WTC11 (cell line): ENCODE measurements around the gene CUEDC1. TPM values are rescaled to one million over a fixed set of nuclear protein-coding genes. Genes with fewer than 3 reads are reported as not detected.

ENCODE experiments used
- ATAC-seq: fragments of 200-7000 bp; cut with Tn5 transposase; 2 replicates; pipeline ENCODE4 v1.10.0; 2021; ENCODE audit warnings: mild to moderate bottlenecking, moderate library complexity
- CTCF ChIA-PET: fragments of 300-600 bp; sonication (Branson Sonifier 250); formaldehyde crosslinking; loops from one replicate; lab custom pipeline; 2021; ENCODE audit warnings: antibody characterized with exemption; lab: Charles Lee
- POLR2A ChIA-PET: fragments of 350-600 bp; sonication (Branson Sonifier 250); formaldehyde crosslinking; loops from one replicate; lab custom pipeline; 2021; ENCODE audit warnings: antibody characterized with exemption; lab: Charles Lee
- DNase-seq: peaks from one replicate; pipeline ENCODE4 v3.0.0; 2021; ENCODE audit warnings: low spot score
- H3K27ac Mint-ChIP-seq: 2 replicates; pipeline ENCODE4 v1.8.0; 2021; ENCODE audit warnings: mixed read lengths
- H3K27me3 Mint-ChIP-seq: 2 replicates; pipeline ENCODE4 v1.8.0; 2021; ENCODE audit warnings: low read depth, mild to moderate bottlenecking, moderate library complexity, mixed read lengths
- H3K36me3 Mint-ChIP-seq: 2 replicates; pipeline ENCODE4 v1.8.0; 2021; ENCODE audit warnings: mixed read lengths
- H3K4me1 Mint-ChIP-seq: 2 replicates; pipeline ENCODE4 v1.8.0; 2022; ENCODE audit warnings: mixed read lengths
- H3K4me3 Mint-ChIP-seq: 2 replicates; pipeline ENCODE4 v1.8.0; 2021; ENCODE audit warnings: mild to moderate bottlenecking, moderate library complexity, mixed read lengths
- H3K9me3 Mint-ChIP-seq: 2 replicates; pipeline ENCODE4 v1.8.0; 2021; ENCODE audit warnings: mixed read lengths
- CDX4 ChIP-seq: fragments of 250-450 bp; sonication (Bioruptor Pico); IDR thresholded peaks from 2 replicates; pipeline ENCODE4 v1.9.0; 2021; ENCODE audit warnings: moderate library complexity, mild to moderate bottlenecking, inconsistent platforms, borderline replicate concordance
- CREB1 ChIP-seq: sonication (generic); formaldehyde crosslinking; IDR thresholded peaks from 2 replicates; pipeline ENCODE4 v1.8.0; 2023; ENCODE audit warnings: mild to moderate bottlenecking, missing genetic modification reagents
- CREM ChIP-seq: sonication (generic); formaldehyde crosslinking; IDR thresholded peaks from 2 replicates; pipeline ENCODE4 v1.8.1; 2022; ENCODE audit warnings: mild to moderate bottlenecking, missing genetic modification reagents, moderate library complexity
- FOXK1 ChIP-seq: sonication (generic); formaldehyde crosslinking; IDR thresholded peaks from 2 replicates; pipeline ENCODE4 v1.8.0; 2022; ENCODE audit warnings: mild to moderate bottlenecking, moderate library complexity, missing genetic modification reagents
- IRF1 ChIP-seq: sonication (generic); formaldehyde crosslinking; IDR thresholded peaks from 2 replicates; pipeline ENCODE4 v1.8.0; 2023; ENCODE audit warnings: missing genetic modification reagents
- JAZF1 ChIP-seq: fragments of 250-450 bp; sonication (Bioruptor Pico); IDR thresholded peaks from 2 replicates; pipeline ENCODE4 v1.9.0; 2021; ENCODE audit warnings: moderate library complexity, mild to moderate bottlenecking, inconsistent platforms
- MXD4 ChIP-seq: fragments of 250-450 bp; sonication (Bioruptor Pico); IDR thresholded peaks from 2 replicates; pipeline ENCODE4 v1.8.0; 2021; ENCODE audit warnings: mild to moderate bottlenecking, moderate library complexity, borderline replicate concordance
- SMAD4 ChIP-seq: sonication (generic); formaldehyde crosslinking; IDR thresholded peaks from 2 replicates; pipeline ENCODE4 v1.8.0; 2022; ENCODE audit warnings: mild to moderate bottlenecking, missing genetic modification reagents
- SOX15 ChIP-seq: fragments of 250-450 bp; sonication (Bioruptor Pico); IDR thresholded peaks from 2 replicates; pipeline ENCODE4 v1.9.0; 2021; ENCODE audit warnings: mild to moderate bottlenecking
- STAT6 ChIP-seq: sonication (generic); formaldehyde crosslinking; conservative IDR thresholded peaks from 2 replicates; pipeline ENCODE4 v1.8.1; 2023; ENCODE audit warnings: mild to moderate bottlenecking, low read depth, missing genetic modification reagents, moderate library complexity
- TEAD1 ChIP-seq: sonication (generic); formaldehyde crosslinking; IDR thresholded peaks from 2 replicates; pipeline ENCODE4 v1.8.0; 2022; ENCODE audit warnings: mild to moderate bottlenecking, missing genetic modification reagents
- TP53 ChIP-seq: sonication (generic); formaldehyde crosslinking; IDR thresholded peaks from 2 replicates; pipeline ENCODE4 v1.8.1; 2023; ENCODE audit warnings: mild to moderate bottlenecking, missing genetic modification reagents
- USF2 ChIP-seq: sonication (generic); formaldehyde crosslinking; IDR thresholded peaks from 2 replicates; pipeline ENCODE4 v1.8.1; 2023; ENCODE audit warnings: mild to moderate bottlenecking, missing genetic modification reagents, moderate library complexity
- ZNF232 ChIP-seq: sonication (generic); formaldehyde crosslinking; IDR thresholded peaks from 2 replicates; pipeline ENCODE4 v1.8.0; 2022; ENCODE audit warnings: mild to moderate bottlenecking, missing genetic modification reagents
- ZNF317 ChIP-seq: sonication (generic); formaldehyde crosslinking; IDR thresholded peaks from 2 replicates; pipeline ENCODE4 v1.8.1; 2023; ENCODE audit warnings: low read depth, mild to moderate bottlenecking, moderate library complexity, missing genetic modification reagents, borderline replicate concordance
- ZNF416 ChIP-seq: fragments of 250-450 bp; sonication (Bioruptor Pico); IDR thresholded peaks from 2 replicates; pipeline ENCODE4 v1.9.0; 2021; ENCODE audit warnings: mild to moderate bottlenecking, inconsistent platforms
- ZNF423 ChIP-seq: fragments of 250-450 bp; sonication (Bioruptor Pico); IDR thresholded peaks from 2 replicates; pipeline ENCODE4 v2.1.2; 2022; ENCODE audit warnings: mild to moderate bottlenecking, moderate library complexity
- ZNF512 ChIP-seq: sonication (generic); formaldehyde crosslinking; IDR thresholded peaks from 2 replicates; pipeline ENCODE4 v1.8.1; 2022; ENCODE audit warnings: missing genetic modification reagents, borderline replicate concordance
- ZNF532 ChIP-seq: fragments of 250-450 bp; sonication (Bioruptor Pico); IDR thresholded peaks from 2 replicates; pipeline ENCODE4 v1.9.0; 2021; ENCODE audit warnings: mild to moderate bottlenecking, borderline replicate concordance
- total RNA-seq: library from RNA; stranded (reverse); gene quantifications from 3 replicates; pipeline ENCODE4 v1.2.3, GENCODE V29; 2021

Gene CUEDC1
- total RNA-seq, 1 experiment from 2014 or later = 12.2 TPM

- no peak for TF ChIP-seq SOX15 (CRISPR knock-in tag)
- no peak for TF ChIP-seq IRF1 (CRISPR knock-in tag)
- TF ChIP-seq TP53 = no peak
- TF ChIP-seq MXD4 = no peak
- no peak for TF ChIP-seq STAT6 (CRISPR knock-in tag)
- TF ChIP-seq CREB1 (CRISPR knock-in tag) = no peak
- no peak for TF ChIP-seq ZNF232 (CRISPR knock-in tag)
- TF ChIP-seq USF2 = no peak
- TF ChIP-seq ZNF416 (CRISPR knock-in tag) = no peak
- TF ChIP-seq CDX4 (CRISPR knock-in tag) = no peak
- TF ChIP-seq JAZF1 (CRISPR knock-in tag) = no peak
- no peak for TF ChIP-seq ZNF532 (CRISPR knock-in tag)
- no peak for TF ChIP-seq SMAD4 (CRISPR knock-in tag)
- TF ChIP-seq ZNF512 (CRISPR knock-in tag) = no peak
- TF ChIP-seq CREM (CRISPR knock-in tag) = no peak
- TF ChIP-seq ZNF423 = no peak
- no peak for TF ChIP-seq ZNF317
- no peak for TF ChIP-seq TEAD1 (CRISPR knock-in tag)
- no peak for TF ChIP-seq FOXK1
- CTCF ChIA-PET = interaction anchor here (1.0 to 3.5 kb wide), 7 partner anchors 10 to 132 kb away, joined by 3 to 23 read pairs (median 3); partner anchors contain the start of gene CUEDC1
- Mint-ChIP-seq H3K4me1 (peaks cover 69% of the 10 kb centered on the region), H3K9me3 (no peaks in the 10 kb centered on the region), H3K36me3 (no peaks in the 10 kb centered on the region), H3K27ac (peak overlapping the region; percentile 64), H3K4me3 (peak overlapping the region; percentile 31; the same call in 1 of the 2 replicates), H3K27me3 (no peaks in the 10 kb centered on the region)
- POLR2A ChIA-PET = interaction anchor here (0.9 to 1.6 kb wide), 2 partner anchors 9 to 115 kb away, joined by 3 to 4 read pairs; no protein-coding TSS in a partner anchor
- ATAC-seq (no peak), DNase-seq (no peak)
Measured at GRCh38 chr17:57990037-57990436, 34.8 kb upstream of the CUEDC1 start.
